ENCODE measurements around the gene NSUN5.

DNA sequence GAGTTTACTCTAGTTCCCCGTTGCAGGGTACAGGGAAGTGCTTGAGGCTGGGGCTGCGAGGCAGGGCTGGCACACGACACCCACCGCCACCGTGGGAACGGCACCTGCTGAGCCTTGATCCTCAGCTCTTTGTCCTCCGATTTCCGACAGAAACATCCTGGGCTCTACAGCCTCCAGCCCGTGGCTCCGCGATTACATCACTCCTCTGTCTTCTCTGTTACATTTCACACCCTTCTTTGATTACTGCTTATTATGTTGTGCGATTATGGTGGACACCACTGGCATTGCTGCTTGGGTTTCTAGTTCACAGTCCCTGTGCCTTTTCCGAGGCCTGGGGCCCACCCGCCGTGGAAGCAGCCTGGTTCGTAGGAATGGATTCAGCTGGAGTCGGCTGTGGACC is 46.2 kb upstream of the NSUN5 start:
- TF ChIP-seq CTCF (IDR thresholded peaks at IDR 0.05; ENCODE audit: poor library complexity) = no peak
- TF ChIP-seq EZH2 (IDR thresholded peaks at IDR 0.05; ENCODE audit: borderline replicate concordance) = no peak
- TF ChIP-seq EZH2phosphoT487 (IDR thresholded peaks at IDR 0.05; ENCODE audit: low read depth, severe bottlenecking, unreplicated experiment) = no peak
